Smooth muscle cell (in vitro differentiated cells): ENCODE results near the gene TMEM138. TPM values are rescaled to one million over a fixed set of nuclear protein-coding genes. Genes with fewer than 3 reads are reported as not detected.

Source experiments
- DNase-seq: peaks from one replicate; lab custom pipeline; 2025; ENCODE audit not compliant: unreplicated experiment; lab: John Stamatoyannopoulos, UW
- H2AFZ ChIP-seq: fragments of 200-600 bp; sonication (generic); 2 replicates; pipeline ENCODE4 v1.6.0; 2016; ENCODE audit warnings: antibody characterized with exemption, low read depth, mild to moderate bottlenecking
- H3F3A ChIP-seq: fragments of 200-600 bp; sonication (generic); 2 replicates; pipeline ENCODE4 v1.6.0; 2017; ENCODE audit warnings: antibody characterized with exemption, low read depth
- H3K27ac ChIP-seq: fragments of 200-600 bp; sonication (generic); 2 replicates; pipeline ENCODE4 v1.5.1; 2016; ENCODE audit warnings: low read depth, mild to moderate bottlenecking
- H3K27me3 ChIP-seq: fragments of 200-600 bp; sonication (generic); 2 replicates; pipeline ENCODE4 v1.6.1; 2016; ENCODE audit warnings: low read depth, mild to moderate bottlenecking
- H3K36me3 ChIP-seq: fragments of 200-600 bp; sonication (generic); 2 replicates; pipeline ENCODE4 v1.5.1; 2016; ENCODE audit warnings: low read depth
- H3K4me1 ChIP-seq: fragments of 200-600 bp; sonication (generic); 2 replicates; pipeline ENCODE4 v1.5.1; 2016; ENCODE audit warnings: low read depth
- H3K4me2 ChIP-seq: fragments of 200-600 bp; sonication (generic); 2 replicates; pipeline ENCODE4 v1.6.0; 2016; ENCODE audit warnings: mild to moderate bottlenecking
- H3K4me3 ChIP-seq: fragments of 200-600 bp; sonication (generic); 2 replicates; pipeline ENCODE4 v1.5.1; 2016; ENCODE audit warnings: mild to moderate bottlenecking
- H3K79me2 ChIP-seq: fragments of 200-600 bp; sonication (generic); 2 replicates; pipeline ENCODE4 v1.6.0; 2016; ENCODE audit warnings: low read depth, mild to moderate bottlenecking
- H3K9ac ChIP-seq: fragments of 200-600 bp; sonication (generic); 2 replicates; pipeline ENCODE4 v1.6.0; 2016; ENCODE audit warnings: low read depth
- H3K9me3 ChIP-seq: fragments of 200-600 bp; sonication (generic); replicated peaks from 2 replicates; pipeline ENCODE4 v1.5.1; 2016; ENCODE audit warnings: low read depth
- H4K20me1 ChIP-seq: fragments of 200-600 bp; sonication (generic); 2 replicates; pipeline ENCODE4 v1.6.0; 2016; ENCODE audit warnings: low read depth
- WGBS: methylation state at CpG from one replicate; pipeline ENCODE4 v1.1.7; 2016; ENCODE audit warnings: low lambda C conversion rate; 5-methylcytosine and 5-hydroxymethylcytosine counted together
- polyA plus RNA-seq: library from polyadenylated mRNA; unstranded; fragments of >200 nt; fragmentation: Nextera tagmentation; extraction: Ambion mirVana; gene quantifications from 2 replicates; pipeline ENCODE4 v1.2.1, GENCODE V29; 2016
- total RNA-seq: library from RNA; depleted of rRNA; stranded (reverse); fragments of >200 nt; gene quantifications from 2 replicates; pipeline ENCODE4 v1.2.3, GENCODE V29; 2014
- TF ChIP-seq, protein P1 (sequence below): fragments of 200-600 bp; sonication (generic); IDR thresholded peaks from 2 replicates; pipeline ENCODE4 v1.5.1; 2017; ENCODE audit warnings: borderline replicate concordance, mild to moderate bottlenecking, antibody characterized with exemption; ENCODE audit not compliant: insufficient read depth, poor library complexity, severe bottlenecking

TMEM138 gene
- total and polyA plus RNA-seq, 2 experiments from 2014 or later, result 44.2 to 51.4 TPM

DNA sequence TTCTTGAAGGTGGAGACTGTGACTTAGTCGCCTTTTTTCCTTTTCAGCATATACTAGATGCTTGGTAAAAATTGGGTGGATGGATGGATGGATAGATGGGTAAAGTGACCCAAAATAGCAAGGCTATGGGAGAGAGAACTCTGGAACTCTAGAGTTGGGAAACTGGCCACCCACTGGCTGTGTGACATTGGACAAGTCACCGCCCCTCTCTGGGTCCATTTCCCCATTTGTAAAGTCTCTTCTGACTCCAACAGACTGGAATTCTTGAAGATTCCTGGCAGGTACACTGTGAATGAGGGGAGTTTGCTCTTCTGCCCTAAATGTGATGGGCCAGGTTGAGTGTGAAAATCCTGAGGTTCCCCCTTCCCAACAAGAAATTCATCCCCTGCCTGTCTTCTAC, 21.2 kb upstream of the TMEM138 start:
- H3K27ac ChIP-seq, result no peak overlapping the region
- WGBS, result 95% methylated on average over 2 of the region's 2 CpGs
- H3K4me3 ChIP-seq, result no peak overlapping the region
- no peak overlapping the region for H2AFZ ChIP-seq
- H3K4me1 ChIP-seq, result peaks cover 3% of the 10 kb centered on the region
- no peaks in the 10 kb centered on the region for H4K20me1 ChIP-seq
- H3K9ac ChIP-seq, result no peak overlapping the region
- TF ChIP-seq, protein P1, sequence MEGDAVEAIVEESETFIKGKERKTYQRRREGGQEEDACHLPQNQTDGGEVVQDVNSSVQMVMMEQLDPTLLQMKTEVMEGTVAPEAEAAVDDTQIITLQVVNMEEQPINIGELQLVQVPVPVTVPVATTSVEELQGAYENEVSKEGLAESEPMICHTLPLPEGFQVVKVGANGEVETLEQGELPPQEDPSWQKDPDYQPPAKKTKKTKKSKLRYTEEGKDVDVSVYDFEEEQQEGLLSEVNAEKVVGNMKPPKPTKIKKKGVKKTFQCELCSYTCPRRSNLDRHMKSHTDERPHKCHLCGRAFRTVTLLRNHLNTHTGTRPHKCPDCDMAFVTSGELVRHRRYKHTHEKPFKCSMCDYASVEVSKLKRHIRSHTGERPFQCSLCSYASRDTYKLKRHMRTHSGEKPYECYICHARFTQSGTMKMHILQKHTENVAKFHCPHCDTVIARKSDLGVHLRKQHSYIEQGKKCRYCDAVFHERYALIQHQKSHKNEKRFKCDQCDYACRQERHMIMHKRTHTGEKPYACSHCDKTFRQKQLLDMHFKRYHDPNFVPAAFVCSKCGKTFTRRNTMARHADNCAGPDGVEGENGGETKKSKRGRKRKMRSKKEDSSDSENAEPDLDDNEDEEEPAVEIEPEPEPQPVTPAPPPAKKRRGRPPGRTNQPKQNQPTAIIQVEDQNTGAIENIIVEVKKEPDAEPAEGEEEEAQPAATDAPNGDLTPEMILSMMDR, result no peak
- no peaks in the 10 kb centered on the region for H3K27me3 ChIP-seq
- H3K4me2 ChIP-seq, result no peak overlapping the region
- no peaks in the 10 kb centered on the region for H3K36me3 ChIP-seq
- H3K9me3 ChIP-seq, result no peaks in the 10 kb centered on the region
- no peak for DNase-seq
- H3F3A ChIP-seq, result no peaks in the 10 kb centered on the region
- no peaks in the 10 kb centered on the region for H3K79me2 ChIP-seq

DNA sequence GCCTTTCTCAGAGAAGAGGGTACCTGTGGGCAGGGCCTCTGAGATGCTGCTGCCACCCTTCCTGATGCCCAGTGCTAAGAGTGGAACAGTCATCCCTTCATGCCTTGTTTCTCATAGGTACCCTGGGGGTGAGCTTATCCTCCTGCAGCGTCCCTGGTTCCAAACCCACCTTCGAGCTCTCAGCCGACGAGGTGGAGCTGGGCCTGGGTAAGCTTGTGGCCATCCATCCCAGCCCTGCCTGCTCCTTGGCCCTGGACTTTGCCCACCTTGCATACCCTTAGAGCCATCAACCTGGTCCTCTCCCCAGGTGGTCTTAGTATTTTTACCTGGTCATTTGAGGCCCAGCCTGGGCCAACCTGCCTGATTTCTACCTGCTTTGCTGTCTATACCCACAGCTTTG, 20.5 kb upstream of the TMEM138 start:
- Histone ChIP-seq H3K9me3 (no peaks in the 10 kb centered on the region), H3K4me1 (no peaks in the 10 kb centered on the region), H2AFZ (no peak overlapping the region), H3F3A (no peaks in the 10 kb centered on the region), H3K27ac (no peak overlapping the region), H3K9ac (no peak overlapping the region), H3K4me2 (no peak overlapping the region), H3K27me3 (no peaks in the 10 kb centered on the region), H3K79me2 (no peaks in the 10 kb centered on the region), H3K4me3 (no peak overlapping the region), H4K20me1 (no peaks in the 10 kb centered on the region), H3K36me3 (no peaks in the 10 kb centered on the region)
- WGBS, result 98% methylated on average over 4 of the region's 4 CpGs
- DNase-seq, result no peak
- TF ChIP-seq, protein P1, result no peak

GRCh38 chr11:61342207-61342803, 19.9 kb upstream of the TMEM138 start:
- Histone ChIP-seq H3K27me3 (no peaks in the 10 kb centered on the region), H3K9ac (no peak overlapping the region), H3F3A (no peaks in the 10 kb centered on the region), H3K4me3 (no peak overlapping the region), H3K4me1 (no peaks in the 10 kb centered on the region), H2AFZ (no peak overlapping the region), H3K27ac (no peak overlapping the region), H3K36me3 (no peaks in the 10 kb centered on the region), H4K20me1 (no peaks in the 10 kb centered on the region), H3K79me2 (no peaks in the 10 kb centered on the region), H3K4me2 (no peak overlapping the region), H3K9me3 (no peaks in the 10 kb centered on the region)
- no peak for DNase-seq
- TF ChIP-seq, protein P1, result no peak
- 90% methylated on average over 20 of the region's 20 CpGs for WGBS
